HL-60 (cell line): ENCODE data around the gene PCDH1.

Experiments used
- DNase-seq, 2 experiments: peaks; one replicate each; pipeline ENCODE4 v3.0.0-alpha.2; 2010 to 2020; ENCODE audit warnings: low read depth in 1 of 2, low spot score in 1 of 2
- H3K27ac ChIP-seq: fragments of 250-450 bp; sonication (Bioruptor Pico); replicated peaks from 2 replicates; pipeline ENCODE4 v1.5.1; 2020; ENCODE audit warnings: mild to moderate bottlenecking, moderate library complexity
- H3K27me3 ChIP-seq: fragments of 250-450 bp; sonication (Bioruptor Pico); 2 replicates; pipeline ENCODE4 v1.5.1; 2021; ENCODE audit warnings: mild to moderate bottlenecking, moderate library complexity; ENCODE audit not compliant: insufficient read depth, poor library complexity, severe bottlenecking
- H3K4me3 ChIP-seq: replicated peaks from 2 replicates; pipeline ENCODE4 v1.5.1; 2011; ENCODE audit warnings: mild to moderate bottlenecking, control low read depth, low read length; ENCODE audit not compliant: insufficient read depth
- GABPA ChIP-seq: IDR thresholded peaks from 2 replicates; pipeline ENCODE4 v1.6.1; 2012; ENCODE audit warnings: low read depth
- POLR2AphosphoS5 ChIP-seq: IDR thresholded peaks from 2 replicates; pipeline ENCODE4 v1.6.1; 2012; ENCODE audit warnings: low read depth
- SPI1 ChIP-seq: IDR thresholded peaks from 2 replicates; pipeline ENCODE4 v1.6.1; 2012; ENCODE audit warnings: low read depth, mild to moderate bottlenecking, borderline replicate concordance
- TF ChIP-seq, protein P1 (sequence below): IDR thresholded peaks from one replicate; pipeline ENCODE4 v1.5.1; 2011; ENCODE audit warnings: low read length, control low read depth, inconsistent platforms; ENCODE audit not compliant: insufficient read depth
- TF ChIP-seq, protein P2 (sequence below): IDR thresholded peaks from 2 replicates; pipeline ENCODE4 v1.6.1; 2012; ENCODE audit warnings: low read depth; ENCODE audit not compliant: insufficient replicate concordance

PCDH1 gene

GRCh38 chr5:141908796-141909195 lies 30.6 kb upstream of the PCDH1 start:
- Histone ChIP-seq H3K27me3 (no peaks in the 10 kb centered on the region), H3K4me3 (no peak overlapping the region), H3K27ac (no peak overlapping the region)
- DNase-seq, result no peak
- TF ChIP-seq POLR2AphosphoS5, result no peak
- TF ChIP-seq, protein P1, sequence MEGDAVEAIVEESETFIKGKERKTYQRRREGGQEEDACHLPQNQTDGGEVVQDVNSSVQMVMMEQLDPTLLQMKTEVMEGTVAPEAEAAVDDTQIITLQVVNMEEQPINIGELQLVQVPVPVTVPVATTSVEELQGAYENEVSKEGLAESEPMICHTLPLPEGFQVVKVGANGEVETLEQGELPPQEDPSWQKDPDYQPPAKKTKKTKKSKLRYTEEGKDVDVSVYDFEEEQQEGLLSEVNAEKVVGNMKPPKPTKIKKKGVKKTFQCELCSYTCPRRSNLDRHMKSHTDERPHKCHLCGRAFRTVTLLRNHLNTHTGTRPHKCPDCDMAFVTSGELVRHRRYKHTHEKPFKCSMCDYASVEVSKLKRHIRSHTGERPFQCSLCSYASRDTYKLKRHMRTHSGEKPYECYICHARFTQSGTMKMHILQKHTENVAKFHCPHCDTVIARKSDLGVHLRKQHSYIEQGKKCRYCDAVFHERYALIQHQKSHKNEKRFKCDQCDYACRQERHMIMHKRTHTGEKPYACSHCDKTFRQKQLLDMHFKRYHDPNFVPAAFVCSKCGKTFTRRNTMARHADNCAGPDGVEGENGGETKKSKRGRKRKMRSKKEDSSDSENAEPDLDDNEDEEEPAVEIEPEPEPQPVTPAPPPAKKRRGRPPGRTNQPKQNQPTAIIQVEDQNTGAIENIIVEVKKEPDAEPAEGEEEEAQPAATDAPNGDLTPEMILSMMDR, result no peak
- TF ChIP-seq SPI1, result no peak
- TF ChIP-seq GABPA, result no peak
- TF ChIP-seq, protein P2, sequence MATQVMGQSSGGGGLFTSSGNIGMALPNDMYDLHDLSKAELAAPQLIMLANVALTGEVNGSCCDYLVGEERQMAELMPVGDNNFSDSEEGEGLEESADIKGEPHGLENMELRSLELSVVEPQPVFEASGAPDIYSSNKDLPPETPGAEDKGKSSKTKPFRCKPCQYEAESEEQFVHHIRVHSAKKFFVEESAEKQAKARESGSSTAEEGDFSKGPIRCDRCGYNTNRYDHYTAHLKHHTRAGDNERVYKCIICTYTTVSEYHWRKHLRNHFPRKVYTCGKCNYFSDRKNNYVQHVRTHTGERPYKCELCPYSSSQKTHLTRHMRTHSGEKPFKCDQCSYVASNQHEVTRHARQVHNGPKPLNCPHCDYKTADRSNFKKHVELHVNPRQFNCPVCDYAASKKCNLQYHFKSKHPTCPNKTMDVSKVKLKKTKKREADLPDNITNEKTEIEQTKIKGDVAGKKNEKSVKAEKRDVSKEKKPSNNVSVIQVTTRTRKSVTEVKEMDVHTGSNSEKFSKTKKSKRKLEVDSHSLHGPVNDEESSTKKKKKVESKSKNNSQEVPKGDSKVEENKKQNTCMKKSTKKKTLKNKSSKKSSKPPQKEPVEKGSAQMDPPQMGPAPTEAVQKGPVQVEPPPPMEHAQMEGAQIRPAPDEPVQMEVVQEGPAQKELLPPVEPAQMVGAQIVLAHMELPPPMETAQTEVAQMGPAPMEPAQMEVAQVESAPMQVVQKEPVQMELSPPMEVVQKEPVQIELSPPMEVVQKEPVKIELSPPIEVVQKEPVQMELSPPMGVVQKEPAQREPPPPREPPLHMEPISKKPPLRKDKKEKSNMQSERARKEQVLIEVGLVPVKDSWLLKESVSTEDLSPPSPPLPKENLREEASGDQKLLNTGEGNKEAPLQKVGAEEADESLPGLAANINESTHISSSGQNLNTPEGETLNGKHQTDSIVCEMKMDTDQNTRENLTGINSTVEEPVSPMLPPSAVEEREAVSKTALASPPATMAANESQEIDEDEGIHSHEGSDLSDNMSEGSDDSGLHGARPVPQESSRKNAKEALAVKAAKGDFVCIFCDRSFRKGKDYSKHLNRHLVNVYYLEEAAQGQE, result no peak

GRCh38 chr5:141906972-141907371 lies 28.8 kb upstream of the PCDH1 start:
- H3K27ac ChIP-seq, result no peak overlapping the region
- no peak for DNase-seq
- no peaks in the 10 kb centered on the region for H3K27me3 ChIP-seq
- no peak overlapping the region for H3K4me3 ChIP-seq
- TF ChIP-seq, protein P2, result no peak
- TF ChIP-seq POLR2AphosphoS5 (no peak), SPI1 (no peak), GABPA (no peak)
- TF ChIP-seq, protein P1, result no peak

DNA sequence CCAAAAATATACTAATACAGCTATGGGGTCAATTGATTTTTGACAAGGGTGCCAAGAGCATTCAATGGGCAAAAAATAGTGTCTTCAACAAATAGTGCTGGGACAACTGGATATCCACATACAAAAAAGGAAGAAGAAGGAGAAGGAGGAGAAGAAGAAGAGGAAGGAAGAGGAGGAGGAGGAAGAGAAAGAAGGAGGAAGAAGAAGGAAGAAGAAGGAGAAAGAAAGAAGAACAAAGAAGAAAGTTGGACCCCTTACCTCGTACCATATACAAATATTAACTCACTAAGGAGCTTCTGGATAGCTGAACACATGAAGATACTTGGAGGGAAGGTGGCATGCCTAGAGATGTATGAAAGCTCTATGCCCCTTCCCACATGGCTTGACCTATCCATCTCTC lies 28.3 kb upstream of the PCDH1 start:
- no peak for DNase-seq
- Histone ChIP-seq H3K27me3 (no peaks in the 10 kb centered on the region), H3K4me3 (no peak overlapping the region), H3K27ac (no peak overlapping the region)
- TF ChIP-seq SPI1, result no peak
- TF ChIP-seq GABPA, result no peak
- TF ChIP-seq, protein P1, result no peak
- no peak for TF ChIP-seq POLR2AphosphoS5
- TF ChIP-seq, protein P2, result no peak
